ENCODE results near the gene AP1G1.

GRCh38 chr16:71846431-71846830, 37.8 kb upstream of the AP1G1 start:
- TF ChIP-seq BCL11A (tag by site-specific recombination; IDR thresholded peaks at IDR 0.05; ENCODE audit: low read depth) (no peak), YY1 (tag by site-specific recombination; IDR thresholded peaks at IDR 0.05) (no peak), ZNF561 (tag by site-specific recombination; IDR thresholded peaks at IDR 0.05; ENCODE audit: borderline replicate concordance) (no peak), ZNF501 (tag by site-specific recombination; IDR thresholded peaks at IDR 0.05) (no peak), ZBTB48 (tag by site-specific recombination; IDR thresholded peaks at IDR 0.05) (no peak), IKZF3 (tag by site-specific recombination; IDR thresholded peaks at IDR 0.05) (no peak), ZNF223 (tag by site-specific recombination; IDR thresholded peaks at IDR 0.05) (no peak), KLF7 (tag by site-specific recombination; IDR thresholded peaks at IDR 0.05; ENCODE audit: borderline replicate concordance) (no peak), ZNF701 (tag by site-specific recombination; IDR thresholded peaks at IDR 0.05) (no peak), MZF1 (tag by site-specific recombination; IDR thresholded peaks at IDR 0.05; ENCODE audit: borderline replicate concordance) (no peak), ZNF248 (tag by site-specific recombination; IDR thresholded peaks at IDR 0.05) (no peak)
- TF ChIP-seq, protein P1, sequence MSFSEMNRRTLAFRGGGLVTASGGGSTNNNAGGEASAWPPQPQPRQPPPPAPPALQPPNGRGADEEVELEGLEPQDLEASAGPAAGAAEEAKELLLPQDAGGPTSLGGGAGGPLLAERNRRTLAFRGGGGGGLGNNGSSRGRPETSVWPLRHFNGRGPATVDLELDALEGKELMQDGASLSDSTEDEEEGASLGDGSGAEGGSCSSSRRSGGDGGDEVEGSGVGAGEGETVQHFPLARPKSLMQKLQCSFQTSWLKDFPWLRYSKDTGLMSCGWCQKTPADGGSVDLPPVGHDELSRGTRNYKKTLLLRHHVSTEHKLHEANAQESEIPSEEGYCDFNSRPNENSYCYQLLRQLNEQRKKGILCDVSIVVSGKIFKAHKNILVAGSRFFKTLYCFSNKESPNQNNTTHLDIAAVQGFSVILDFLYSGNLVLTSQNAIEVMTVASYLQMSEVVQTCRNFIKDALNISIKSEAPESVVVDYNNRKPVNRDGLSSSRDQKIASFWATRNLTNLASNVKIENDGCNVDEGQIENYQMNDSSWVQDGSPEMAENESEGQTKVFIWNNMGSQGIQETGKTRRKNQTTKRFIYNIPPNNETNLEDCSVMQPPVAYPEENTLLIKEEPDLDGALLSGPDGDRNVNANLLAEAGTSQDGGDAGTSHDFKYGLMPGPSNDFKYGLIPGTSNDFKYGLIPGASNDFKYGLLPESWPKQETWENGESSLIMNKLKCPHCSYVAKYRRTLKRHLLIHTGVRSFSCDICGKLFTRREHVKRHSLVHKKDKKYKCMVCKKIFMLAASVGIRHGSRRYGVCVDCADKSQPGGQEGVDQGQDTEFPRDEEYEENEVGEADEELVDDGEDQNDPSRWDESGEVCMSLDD (tag by site-specific recombination; IDR thresholded peaks at IDR 0.05) = no peak
- TF ChIP-seq, protein P2, sequence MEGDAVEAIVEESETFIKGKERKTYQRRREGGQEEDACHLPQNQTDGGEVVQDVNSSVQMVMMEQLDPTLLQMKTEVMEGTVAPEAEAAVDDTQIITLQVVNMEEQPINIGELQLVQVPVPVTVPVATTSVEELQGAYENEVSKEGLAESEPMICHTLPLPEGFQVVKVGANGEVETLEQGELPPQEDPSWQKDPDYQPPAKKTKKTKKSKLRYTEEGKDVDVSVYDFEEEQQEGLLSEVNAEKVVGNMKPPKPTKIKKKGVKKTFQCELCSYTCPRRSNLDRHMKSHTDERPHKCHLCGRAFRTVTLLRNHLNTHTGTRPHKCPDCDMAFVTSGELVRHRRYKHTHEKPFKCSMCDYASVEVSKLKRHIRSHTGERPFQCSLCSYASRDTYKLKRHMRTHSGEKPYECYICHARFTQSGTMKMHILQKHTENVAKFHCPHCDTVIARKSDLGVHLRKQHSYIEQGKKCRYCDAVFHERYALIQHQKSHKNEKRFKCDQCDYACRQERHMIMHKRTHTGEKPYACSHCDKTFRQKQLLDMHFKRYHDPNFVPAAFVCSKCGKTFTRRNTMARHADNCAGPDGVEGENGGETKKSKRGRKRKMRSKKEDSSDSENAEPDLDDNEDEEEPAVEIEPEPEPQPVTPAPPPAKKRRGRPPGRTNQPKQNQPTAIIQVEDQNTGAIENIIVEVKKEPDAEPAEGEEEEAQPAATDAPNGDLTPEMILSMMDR (tag by site-specific recombination; IDR thresholded peaks at IDR 0.05) = no peak
- TF ChIP-seq, protein P3, sequence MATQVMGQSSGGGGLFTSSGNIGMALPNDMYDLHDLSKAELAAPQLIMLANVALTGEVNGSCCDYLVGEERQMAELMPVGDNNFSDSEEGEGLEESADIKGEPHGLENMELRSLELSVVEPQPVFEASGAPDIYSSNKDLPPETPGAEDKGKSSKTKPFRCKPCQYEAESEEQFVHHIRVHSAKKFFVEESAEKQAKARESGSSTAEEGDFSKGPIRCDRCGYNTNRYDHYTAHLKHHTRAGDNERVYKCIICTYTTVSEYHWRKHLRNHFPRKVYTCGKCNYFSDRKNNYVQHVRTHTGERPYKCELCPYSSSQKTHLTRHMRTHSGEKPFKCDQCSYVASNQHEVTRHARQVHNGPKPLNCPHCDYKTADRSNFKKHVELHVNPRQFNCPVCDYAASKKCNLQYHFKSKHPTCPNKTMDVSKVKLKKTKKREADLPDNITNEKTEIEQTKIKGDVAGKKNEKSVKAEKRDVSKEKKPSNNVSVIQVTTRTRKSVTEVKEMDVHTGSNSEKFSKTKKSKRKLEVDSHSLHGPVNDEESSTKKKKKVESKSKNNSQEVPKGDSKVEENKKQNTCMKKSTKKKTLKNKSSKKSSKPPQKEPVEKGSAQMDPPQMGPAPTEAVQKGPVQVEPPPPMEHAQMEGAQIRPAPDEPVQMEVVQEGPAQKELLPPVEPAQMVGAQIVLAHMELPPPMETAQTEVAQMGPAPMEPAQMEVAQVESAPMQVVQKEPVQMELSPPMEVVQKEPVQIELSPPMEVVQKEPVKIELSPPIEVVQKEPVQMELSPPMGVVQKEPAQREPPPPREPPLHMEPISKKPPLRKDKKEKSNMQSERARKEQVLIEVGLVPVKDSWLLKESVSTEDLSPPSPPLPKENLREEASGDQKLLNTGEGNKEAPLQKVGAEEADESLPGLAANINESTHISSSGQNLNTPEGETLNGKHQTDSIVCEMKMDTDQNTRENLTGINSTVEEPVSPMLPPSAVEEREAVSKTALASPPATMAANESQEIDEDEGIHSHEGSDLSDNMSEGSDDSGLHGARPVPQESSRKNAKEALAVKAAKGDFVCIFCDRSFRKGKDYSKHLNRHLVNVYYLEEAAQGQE (tag by site-specific recombination; IDR thresholded peaks at IDR 0.05) = no peak

Measured in HEK293 (cell line).